GM18508 (cell line): ENCODE data around the gene KLHL17.

Experiments
- ATAC-seq: cut with Tn5 transposase; IDR thresholded peaks from one replicate; pipeline ENCODE4 v1.9.1; 2021; ENCODE audit warnings: moderate number of reproducible peaks; ENCODE audit not compliant: insufficient read depth, unreplicated experiment

The KLHL17 gene

DNA sequence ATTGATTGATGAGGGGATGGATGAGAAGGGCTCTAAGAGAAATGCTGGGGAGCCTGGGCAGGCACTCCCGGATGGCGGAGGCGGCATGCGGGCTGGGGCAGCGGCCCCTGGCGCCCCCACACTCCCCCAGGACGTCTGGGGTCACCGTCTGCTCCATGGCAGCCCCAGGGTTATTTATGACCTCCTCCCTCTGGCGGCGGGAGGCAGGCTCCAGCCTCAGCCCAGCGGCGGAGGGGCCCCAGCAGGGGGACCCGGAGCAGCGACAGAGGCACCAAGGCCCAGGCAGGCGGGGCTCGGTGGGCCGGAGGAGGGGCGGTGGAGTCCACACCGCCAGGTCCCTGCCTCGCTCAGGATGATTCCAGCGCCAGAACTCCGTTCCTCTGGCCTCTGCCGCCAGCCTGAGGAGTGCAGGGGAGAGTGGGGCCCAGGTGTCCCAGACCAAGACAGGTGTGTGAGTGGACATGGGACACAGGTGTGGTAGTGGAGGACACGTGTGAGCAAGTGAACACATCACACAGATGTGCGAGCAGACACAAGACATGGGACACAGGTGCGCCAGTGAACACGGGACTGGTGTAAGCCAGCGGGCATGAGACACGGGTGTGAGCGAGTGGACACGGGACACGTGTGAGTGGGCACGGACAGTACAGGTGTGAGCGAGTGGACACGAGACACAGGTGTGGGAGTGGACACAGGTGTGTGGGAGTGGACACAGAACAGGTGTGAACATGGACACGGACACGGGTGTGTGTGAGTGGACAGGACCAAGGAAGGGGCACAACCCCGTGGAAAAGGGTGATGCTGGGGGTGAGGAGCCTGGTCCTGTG, 39.2 kb upstream of the KLHL17 start:
- no peak for ATAC-seq

DNA sequence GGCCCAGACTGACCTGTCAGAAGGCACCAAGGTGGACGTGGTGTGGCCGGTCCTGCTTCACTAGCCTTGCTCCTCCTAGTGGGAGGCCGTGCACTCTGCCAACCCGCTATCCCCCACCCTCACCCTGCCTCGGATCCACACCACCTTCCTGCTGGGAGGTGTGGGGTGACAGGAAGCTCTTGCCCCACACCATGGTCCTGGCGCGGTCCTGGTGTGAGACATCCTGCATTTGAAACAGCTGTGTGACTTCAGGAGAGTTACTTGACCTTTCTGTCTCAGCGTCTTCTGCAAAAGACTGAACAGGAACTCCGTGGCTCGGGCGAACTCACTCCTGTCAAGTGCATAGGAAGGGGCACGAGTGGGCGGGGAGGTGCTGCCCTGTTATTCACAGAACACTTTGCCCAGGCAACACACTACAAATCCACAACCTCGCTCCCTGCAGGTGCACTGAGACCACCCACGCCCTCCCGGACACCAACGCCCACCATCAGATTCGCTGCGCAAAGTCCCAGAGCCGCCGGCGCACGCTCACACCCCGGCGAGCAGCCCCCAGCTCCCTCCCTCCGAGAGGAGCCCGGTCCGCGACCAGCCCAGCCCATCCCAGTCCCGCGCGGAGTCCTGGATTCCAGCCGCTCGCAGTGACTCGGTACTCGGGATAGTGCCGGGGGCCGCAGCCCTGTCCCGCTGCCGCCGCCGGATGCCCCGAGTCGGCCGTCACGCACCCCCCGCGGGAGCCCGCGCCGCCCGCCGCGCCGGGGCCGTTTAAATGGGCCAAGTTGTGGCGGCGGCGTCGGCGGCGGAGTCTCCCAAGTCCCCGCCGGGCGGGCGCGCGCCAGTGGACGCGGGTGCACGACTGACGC, 37.0 kb upstream of the KLHL17 start, which contains the start of gene SAMD11:
Gene SAMD11 (plus strand): TSS at position 793 of the 860 bp plus-strand sequence. CDS start 509 bp downstream, outside the sequence.
- no peak for ATAC-seq

DNA sequence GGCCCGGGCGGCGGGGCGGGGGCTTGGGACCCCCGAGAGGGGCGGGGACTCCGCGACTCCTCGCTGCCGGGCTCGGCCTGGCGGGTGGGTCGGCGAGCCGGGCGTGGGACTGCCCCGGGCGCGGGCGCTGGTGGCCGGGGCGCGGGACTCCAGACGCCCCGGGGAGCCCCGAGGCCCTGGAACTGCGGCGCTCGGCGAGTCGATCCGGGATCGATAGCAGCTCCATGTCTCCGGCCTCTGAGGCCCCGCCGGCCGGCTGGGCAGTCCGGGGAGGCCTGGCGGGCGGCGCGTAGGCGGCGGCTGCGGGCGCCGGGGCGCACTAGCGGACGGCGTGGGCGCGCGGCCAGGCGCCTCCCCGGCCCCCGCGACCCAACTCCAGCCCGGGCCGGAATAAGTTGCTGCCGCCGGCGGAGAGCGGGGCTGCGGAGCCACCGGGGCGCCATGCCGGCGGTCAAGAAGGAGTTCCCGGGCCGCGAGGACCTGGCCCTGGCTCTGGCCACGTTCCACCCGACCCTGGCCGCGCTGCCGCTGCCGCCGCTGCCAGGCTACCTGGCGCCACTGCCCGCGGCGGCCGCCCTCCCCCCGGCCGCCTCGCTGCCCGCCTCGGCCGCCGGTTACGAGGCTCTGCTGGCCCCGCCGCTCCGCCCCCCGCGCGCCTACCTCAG, 36.3 kb upstream of the KLHL17 start:
- ATAC-seq, result no peak

DNA sequence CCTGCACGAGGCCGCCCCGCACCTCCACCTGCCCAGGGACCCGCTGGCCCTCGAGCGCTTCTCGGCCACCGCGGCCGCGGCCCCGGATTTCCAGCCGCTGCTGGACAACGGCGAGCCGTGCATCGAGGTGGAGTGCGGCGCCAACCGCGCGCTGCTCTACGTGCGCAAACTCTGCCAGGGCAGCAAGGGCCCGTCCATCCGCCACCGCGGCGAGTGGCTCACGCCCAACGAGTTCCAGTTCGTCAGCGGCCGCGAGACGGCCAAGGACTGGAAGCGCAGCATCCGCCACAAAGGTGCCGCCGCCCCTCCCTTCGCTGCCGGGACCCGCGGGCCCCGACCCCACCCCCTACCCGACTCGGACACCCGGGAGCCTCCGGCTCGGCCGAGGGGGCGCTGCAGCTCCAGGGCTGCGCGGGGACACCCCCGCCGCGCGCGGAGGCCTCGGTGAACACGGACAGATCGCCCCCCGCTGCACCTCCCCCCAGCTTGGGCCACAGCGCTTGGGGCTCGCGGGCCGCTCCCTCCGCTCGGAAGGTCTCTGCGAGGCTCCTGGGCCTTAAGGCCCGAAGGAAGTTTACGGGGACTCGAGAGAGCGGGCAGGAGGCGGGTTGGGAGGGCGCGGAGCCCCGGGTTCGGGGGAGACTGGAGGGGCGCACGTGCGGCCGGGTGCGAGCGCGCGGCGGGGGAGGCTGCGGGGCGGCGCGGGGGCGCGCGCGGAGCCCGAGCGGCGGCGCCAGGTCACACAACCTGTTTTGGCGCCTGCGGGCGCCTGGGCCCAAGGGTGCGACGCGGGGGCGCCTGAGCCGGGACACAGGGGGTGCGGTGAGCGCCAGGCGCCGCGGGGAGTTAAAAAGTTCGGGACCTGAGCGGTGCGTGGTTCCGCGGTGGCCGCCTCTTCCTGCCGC, 35.5 kb upstream of the KLHL17 start:
- ATAC-seq, result no peak

DNA sequence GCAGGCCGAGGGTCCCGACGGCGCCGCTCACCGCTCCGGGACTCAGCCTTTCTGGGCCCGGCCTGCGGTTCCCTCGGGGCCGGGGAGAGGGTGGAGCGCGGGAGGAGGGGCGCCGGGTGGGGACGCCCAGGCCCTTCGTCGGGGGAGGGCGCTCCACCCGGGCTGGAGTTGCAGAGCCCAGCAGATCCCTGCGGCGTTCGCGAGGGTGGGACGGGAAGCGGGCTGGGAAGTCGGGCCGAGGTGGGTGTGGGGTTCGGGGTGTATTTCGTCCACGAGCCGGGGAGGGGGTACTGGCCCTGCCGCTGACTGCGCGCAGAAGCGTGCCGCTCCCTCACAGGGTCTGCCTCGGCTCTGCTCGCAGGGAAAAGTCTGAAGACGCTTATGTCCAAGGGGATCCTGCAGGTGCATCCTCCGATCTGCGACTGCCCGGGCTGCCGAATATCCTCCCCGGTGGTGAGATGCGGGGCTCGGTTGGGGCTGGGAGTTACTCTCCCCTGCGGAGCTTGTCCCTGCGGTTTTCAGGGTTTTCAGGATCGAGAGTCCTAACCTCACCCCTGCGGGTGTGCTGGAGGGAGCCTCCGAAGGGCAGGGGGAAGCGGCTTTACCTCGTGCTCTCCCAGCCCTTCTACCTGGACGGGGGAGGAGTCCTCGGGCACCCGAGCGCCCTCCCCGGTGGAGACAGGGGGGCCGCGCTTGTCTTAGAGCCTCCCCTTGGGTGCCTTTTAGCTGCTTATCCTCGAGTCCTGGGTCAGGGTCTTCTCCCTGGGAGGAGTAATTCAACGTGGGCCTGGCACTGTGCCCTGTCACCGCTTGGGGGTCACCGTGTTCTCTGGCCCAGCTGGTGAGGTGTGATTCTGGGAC, 34.6 kb upstream of the KLHL17 start:
- ATAC-seq, result no peak

DNA sequence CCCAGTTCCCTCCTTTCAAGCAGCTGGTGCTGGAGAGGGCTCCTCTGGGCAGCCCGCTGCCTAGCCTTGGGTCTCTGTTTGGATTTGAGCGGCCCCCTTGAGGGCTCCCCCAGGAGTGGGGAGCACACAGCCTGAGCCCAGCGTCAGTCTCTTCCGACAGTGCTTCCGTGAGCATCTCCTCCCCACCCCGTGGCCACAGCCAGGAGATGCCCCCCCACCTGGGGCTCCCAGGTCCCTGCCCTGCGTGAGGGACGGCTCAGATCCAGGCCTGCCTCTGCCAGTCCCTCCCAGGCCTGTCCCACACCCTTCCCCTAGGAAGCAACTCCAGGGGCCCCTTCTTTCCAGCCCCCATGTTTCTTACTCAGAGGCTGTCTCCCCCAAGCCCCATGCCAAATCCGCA, 33.1 kb upstream of the KLHL17 start:
- no peak for ATAC-seq

DNA sequence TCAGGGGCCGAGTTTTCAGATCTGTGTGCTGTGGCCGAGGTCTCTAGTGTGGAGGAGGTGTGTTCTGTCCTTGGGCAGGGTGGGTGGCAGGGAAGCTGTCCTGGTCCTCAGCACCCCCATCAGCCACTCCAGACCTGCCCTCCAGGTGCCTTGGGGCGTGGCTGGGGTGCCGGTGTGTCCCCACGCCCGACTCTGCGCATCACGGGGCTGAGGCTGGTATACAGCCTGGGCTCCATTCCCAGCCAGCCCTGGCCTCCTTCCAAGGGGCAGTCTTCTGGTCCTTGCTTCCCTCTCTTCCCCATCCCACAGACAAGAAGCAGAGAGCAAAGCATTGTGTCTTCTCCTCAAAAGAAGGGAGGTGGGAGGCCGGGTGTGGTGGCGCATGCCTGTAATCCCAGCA, 32.6 kb upstream of the KLHL17 start:
- ATAC-seq, result no peak

DNA sequence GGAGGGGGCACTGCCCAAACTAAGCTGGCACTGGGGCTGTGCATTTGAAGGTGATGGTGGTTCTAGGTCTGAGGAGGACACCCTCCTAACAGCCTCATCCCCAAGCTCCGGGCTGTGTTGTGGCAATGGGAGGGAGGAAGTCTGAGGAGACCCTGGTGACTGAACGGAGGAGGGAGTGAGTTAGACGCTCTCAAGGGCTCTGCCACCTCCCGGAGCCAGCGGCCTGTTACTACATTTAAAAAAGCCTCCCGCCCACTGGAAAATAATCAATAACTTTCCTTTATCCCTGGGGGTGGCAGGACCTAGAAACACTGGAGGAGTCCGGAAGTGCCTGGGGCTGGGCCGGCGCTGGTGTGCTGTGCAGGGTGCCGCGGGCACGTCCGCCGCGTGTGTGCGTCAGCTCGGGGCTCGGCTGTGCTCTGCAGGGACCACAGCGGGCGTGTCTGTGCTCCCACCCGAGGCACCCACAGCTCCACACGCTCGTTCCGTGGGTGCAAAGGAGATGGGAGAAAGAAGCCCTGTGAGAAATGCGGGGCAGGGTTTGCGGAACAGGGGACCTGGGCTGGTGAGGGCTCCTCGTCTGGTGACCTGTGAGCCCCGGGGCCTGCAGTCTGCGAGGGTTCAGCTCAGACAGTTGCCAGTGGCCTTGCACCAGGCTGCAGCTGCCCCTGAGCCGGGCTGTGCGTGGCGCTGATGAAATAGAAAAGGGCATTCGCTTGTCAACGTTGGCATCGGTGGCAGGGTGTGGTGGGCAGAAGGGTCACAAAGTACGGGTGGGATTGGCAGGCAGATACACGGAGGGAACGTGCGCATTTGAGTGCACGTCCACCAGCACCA, 31.3 kb upstream of the KLHL17 start:
- no peak for ATAC-seq

DNA sequence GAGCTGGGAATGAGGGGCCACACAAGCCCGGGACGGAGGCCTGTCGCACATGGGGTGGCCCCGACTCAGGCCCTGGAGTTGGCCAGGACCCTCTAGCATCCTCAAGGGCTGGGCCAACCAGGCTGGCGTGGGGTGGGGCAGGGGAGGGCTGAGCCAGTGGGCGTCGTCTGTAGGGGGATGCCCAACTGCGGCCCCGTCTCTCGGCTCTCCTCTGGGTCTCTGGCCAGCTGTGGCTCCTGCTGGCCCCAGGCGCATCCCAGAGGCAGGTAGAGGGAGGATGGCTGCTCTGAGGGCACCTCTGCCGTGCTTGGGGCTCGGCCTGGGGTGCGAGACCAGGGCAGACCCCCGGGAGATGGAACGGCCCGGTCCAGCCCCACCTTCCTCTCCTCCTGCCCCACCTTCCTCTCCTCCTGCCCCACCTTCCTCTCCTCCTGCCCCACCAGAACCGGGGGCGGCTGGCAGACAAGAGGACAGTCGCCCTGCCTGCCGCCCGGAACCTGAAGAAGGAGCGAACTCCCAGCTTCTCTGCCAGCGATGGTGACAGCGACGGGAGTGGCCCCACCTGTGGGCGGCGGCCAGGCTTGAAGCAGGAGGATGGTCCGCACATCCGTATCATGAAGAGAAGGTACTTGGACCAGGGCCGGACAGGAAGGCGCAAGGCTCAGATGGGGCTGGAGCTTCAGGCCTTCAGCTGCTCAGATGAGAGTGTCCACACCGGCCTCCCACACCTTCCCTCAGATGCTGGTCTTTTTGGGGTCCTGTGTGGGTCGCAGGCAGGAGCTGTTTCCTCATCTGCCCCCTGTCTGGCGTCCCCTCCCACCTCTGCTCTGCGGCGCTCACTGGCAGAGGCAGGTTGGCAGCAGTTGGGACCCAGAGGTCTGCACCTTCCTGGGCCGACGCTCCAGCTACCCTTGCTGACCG, 30.4 kb upstream of the KLHL17 start:
- no peak for ATAC-seq

DNA sequence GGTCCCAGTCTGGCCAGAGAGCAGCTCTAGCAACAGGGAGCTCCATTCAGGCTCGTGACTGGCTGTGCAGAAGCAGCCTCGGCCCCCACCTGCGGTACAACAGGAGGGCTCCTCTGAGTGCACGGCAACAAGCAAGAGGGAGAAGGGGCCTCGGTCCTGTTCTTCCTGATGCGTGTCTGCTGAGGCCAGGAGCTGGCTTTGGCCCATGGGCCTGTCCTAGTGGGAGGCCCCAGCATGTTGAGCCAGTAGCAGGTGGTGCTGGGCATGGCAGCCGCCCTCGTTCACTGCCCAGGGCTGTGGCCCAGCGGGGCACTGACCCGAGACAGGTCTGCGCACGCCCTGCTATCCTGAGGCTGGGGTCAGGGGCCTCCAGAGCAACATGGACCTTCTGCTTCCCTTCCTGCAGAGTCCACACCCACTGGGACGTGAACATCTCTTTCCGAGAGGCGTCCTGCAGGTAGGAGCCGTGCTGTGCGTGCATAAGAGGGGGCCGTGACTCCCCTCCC, 29.7 kb upstream of the KLHL17 start:
- no peak for ATAC-seq

DNA sequence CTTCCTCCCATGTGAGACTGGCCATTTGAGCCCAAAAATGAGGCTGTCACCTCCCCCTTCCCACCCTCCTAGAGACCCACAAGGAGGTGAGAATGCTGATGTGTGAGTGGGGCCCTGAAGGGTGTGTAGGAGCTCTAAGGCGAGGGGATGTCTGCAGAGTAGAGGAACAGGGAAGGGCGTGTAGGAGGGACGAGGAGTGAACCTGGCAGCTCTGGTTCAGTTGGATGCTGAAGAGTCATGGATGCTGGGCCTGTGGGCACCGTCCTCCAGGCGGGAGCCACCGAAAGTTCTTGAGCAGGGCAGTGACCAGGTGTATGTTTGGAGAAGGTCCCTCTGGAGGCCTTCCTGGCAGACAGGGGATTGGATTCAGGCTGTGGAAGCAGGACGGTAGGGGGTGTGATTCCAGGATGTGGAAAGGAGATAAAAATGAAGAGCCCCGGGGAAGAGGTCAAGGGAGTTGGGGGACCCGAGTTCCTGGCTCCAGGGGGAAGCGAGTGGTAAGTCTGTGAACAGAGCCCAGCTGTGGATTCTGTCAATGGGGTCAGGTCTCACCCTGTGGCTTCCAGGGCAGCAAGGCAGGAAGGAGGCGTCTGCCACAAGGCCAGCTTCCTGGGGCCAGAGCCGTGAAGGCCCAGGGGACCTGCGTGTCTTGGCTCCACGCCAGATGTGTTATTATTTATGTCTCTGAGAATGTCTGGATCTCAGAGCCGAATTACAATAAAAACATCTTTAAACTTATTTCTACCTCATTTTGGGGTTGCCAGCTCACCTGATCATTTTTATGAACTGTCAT, 28.8 kb upstream of the KLHL17 start:
- no peak for ATAC-seq

DNA sequence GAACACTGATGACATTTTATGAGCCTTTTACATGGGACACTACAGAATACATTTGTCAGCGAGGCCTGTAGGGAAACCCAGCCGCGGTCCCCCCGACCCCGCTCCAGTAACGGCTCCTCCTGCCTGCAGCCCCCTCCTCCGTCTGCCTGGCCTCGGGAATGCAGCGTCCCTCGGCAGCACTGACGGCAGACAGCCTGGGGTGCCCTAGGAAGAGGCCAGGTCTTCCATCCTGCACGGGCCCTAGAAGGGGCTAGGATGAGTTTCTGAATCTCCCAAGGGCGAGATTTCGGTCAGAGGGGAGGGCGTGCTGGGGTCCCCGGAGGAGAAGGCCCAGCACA, 28.2 kb upstream of the KLHL17 start:
- ATAC-seq, result no peak

DNA sequence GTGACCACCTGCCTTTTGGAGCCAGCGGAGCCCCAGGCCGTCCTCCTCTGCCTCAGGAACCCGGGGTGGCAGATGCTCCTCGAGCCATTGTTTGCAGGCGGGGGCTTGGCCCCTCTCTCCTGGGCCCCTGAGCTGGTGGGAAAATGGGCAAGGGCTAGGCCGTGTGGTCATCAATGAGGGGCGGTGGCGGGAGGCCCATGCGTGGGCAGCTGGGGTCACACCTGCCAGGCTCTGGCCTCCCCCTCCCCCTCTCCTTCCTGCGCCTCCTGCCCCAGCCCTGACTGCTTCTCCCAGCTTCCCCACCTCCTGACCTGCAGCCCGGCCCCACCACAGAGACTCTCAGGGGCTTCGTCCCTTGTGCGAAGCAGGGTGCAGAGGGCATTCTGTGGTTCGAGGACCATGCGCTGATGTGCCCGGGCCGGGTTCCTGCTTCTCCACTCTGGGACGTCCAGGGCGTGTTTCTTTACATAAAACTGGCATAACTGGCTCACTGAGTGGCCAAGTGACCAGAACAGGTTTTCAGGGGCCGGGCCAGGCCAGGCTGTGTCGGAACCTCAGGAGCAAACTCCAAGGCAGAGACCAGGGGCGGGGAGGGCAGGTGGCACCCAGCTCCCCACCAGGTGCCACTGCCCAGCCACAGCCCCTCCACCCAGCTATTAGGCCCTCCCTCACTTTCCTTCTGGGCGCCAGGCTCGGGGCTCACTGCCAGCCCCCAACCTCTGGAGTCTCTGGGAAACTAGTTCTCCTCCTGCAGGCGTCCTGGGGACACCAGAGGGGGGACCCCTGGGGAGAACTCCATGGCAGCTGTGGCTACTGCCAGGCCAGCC, 27.4 kb upstream of the KLHL17 start:
- no peak for ATAC-seq

DNA sequence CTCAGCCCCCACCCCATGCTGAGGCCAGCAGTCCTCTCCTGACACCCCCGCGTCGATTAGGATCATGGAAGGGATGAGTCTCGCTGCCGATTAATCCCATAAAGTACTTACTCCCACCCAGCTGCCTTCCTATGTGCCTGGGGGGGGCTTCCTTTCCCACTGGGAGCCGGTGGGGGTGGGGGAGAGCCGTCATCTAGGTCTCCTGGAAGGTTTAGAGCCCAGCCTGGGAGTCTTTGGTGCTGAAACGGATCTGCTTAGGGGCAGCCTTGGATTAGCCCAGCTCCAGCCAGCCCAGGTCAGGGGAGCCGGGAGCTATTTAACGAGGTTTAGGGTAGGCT, 26.8 kb upstream of the KLHL17 start:
- no peak for ATAC-seq

DNA sequence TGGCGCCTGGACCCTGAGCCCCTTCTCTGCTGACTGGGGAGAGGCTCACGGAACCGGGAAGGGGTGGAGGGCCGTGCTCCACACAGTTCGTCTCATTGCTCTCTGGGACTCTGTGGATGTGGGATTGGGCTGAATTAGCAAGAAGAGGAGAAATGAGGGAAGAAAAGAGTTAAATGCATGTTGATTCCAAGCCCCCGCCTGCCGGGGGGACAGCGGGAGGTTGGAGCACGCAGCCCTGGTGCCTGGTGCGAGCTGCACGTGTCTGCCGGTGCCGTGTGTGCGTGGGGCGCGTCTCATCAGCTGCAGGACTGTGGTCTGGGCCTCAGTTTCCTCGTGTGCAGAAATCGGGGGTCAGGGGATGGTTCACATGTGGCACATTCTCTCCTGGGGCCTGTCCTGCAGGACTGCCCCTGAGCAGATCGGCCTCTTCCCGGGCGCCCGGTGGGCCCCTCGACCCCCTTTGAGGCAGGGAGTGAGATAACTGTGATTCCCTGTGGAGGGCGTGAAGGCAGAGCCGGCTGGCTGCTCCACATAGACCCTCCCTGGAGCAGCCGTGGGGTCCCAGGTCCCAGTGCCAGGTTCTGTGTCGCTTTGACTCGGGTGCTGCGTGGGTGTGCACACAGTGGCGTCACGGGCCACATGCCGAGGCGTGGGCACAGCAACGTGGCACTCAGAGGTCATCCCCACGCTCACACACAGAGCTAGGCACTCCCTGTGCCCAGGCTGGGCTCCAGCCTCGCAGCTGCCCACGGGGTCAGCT, 25.2 kb upstream of the KLHL17 start:
- no peak for ATAC-seq
